Kidney (tissue), 14 donors: ENCODE measurements around the gene DLG2. TPM values are rescaled to one million over a fixed set of nuclear protein-coding genes. Genes with fewer than 3 reads are reported as not detected.

Experiments used
- DNase-seq, 5 donors: peaks; one replicate each; pipeline ENCODE4 v3.0.0-alpha.2; 2013 to 2020
- FAIRE-seq: peaks from 2 replicates; lab custom pipeline; 2012; peaks lifted over from hg19 to GRCh38; lab: Jason Lieb, UNC
- H3K27ac ChIP-seq, 2 donors: one replicate each; pipeline ENCODE4 v1.7.0; 2013; ENCODE audit warnings: low read depth in 2 of 2, low read length in 2 of 2, inconsistent platforms in 1 of 2
- H3K27me3 ChIP-seq: one replicate; pipeline ENCODE4 v1.7.1; 2013; ENCODE audit warnings: low read length, inconsistent platforms; ENCODE audit not compliant: control insufficient read depth, insufficient read depth
- H3K36me3 ChIP-seq, 3 donors: one replicate each; pipeline versions ENCODE4 v1.7.0 to v1.7.1; 2013; ENCODE audit warnings: low read length in 3 of 3, control low read depth in 1 of 3, inconsistent platforms in 1 of 3; ENCODE audit not compliant: insufficient read depth in 3 of 3, control insufficient read depth in 2 of 3
- H3K4me1 ChIP-seq, 3 donors: one replicate each; pipeline versions ENCODE4 v1.7.0 to v1.7.1; 2013; ENCODE audit warnings: low read length in 3 of 3, inconsistent platforms in 1 of 3, low read depth in 1 of 3; ENCODE audit not compliant: control insufficient read depth in 2 of 3, insufficient read depth in 2 of 3
- H3K4me3 ChIP-seq, 3 donors: one replicate each; pipeline versions ENCODE4 v1.7.0 to v1.8.1; 2013; ENCODE audit warnings: low read length in 3 of 3, control low read depth in 1 of 3, inconsistent platforms in 1 of 3
- H3K9ac ChIP-seq, 3 donors: one replicate each; pipeline versions ENCODE4 v1.7.0 to v1.7.1; 2013; ENCODE audit warnings: low read length in 3 of 3, control low read depth in 1 of 3, inconsistent platforms in 1 of 3
- H3K9me3 ChIP-seq, 3 donors: one replicate each; pipeline versions ENCODE4 v1.7.0 to v1.7.1; 2013; ENCODE audit warnings: low read length in 3 of 3, control low read depth in 1 of 3, inconsistent platforms in 1 of 3; ENCODE audit not compliant: control insufficient read depth in 2 of 3, insufficient read depth in 1 of 3
- CTCF ChIP-seq: IDR thresholded peaks from 3 replicates; pipeline ENCODE4 v1.5.1; 2012; ENCODE audit warnings: mild to moderate bottlenecking, moderate library complexity, borderline replicate concordance; ENCODE audit not compliant: insufficient read depth; ENCODE audit errors: extremely low read depth
- intact Hi-C: fragments of 100-400 bp; cut with DNase I; formaldehyde crosslinking; loops from one replicate; pipeline ENCODE4 v1.11.1; 2022
- polyA plus RNA-seq: library from polyadenylated mRNA; stranded (reverse); fragments of 350-450 nt; fragmentation: Illumina TruSeq; extraction: RNeasy Lipid Tissue Mini Kit (QIAGEN cat#74804); gene quantifications from one replicate; pipeline ENCODE4 v1.2.3, GENCODE V29; 2014; ENCODE audit warnings: low read depth, low replicate concordance; ENCODE audit not compliant: insufficient read depth
- total RNA-seq: library from RNA; stranded (reverse); fragmentation: NEBNext Ultra II Directional; extraction: Animal tissue kit (Norgen Biotek cat#: 25700); gene quantifications from one replicate; pipeline ENCODE4 v1.2.1, GENCODE V29; 2021
- donor health status: control.
- donor health status: control.
- donor health status: control.
- donor health status: control.
- donor health status: control.
- donor health status: DM: yes; HTN: yes; CAD: no.
- donor health status: Normal renal cell carcinoma (clear cell type).

The DLG2 gene
- total and polyA plus RNA-seq, 2 donors from 2014 or later, result 2.9 to 7.2 TPM

GRCh38 chr11:85044911-85045310, 582.2 kb downstream of the DLG2 start:
- intact Hi-C loops, result no loop called here
- H3K4me3 ChIP-seq, result no peak overlapping the region
- no peaks in the 10 kb centered on the region for H3K9me3 ChIP-seq
- H3K36me3 ChIP-seq, result no peaks in the 10 kb centered on the region
- FAIRE-seq (no peak), DNase-seq (no peak)
- TF ChIP-seq CTCF, result no peak
- no peaks in the 10 kb centered on the region for H3K4me1 ChIP-seq
- H3K27me3 ChIP-seq, result no peaks in the 10 kb centered on the region
- H3K27ac ChIP-seq, result no peak overlapping the region
- H3K9ac ChIP-seq, result no peak overlapping the region

DNA sequence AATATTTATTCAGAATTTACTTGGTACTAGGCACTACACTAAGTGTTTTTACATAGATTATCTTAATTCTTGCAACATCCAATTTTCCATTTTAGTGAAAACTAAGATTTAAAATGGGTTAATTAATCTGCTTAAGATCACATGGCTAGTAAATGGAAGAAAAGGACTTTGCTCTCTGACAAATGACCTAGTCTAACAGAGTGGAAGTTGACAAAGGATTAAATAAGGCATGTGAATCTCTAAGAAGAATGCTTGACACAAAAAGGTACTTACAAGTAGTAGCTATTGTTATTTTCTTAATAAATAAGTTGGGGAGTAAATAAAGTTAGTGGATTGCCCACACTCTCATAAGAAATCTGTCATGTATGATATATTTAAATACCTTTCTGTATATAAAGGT, 584.8 kb downstream of the DLG2 start:
- no peak for TF ChIP-seq CTCF
- no peaks in the 10 kb centered on the region for H3K36me3 ChIP-seq

DNA sequence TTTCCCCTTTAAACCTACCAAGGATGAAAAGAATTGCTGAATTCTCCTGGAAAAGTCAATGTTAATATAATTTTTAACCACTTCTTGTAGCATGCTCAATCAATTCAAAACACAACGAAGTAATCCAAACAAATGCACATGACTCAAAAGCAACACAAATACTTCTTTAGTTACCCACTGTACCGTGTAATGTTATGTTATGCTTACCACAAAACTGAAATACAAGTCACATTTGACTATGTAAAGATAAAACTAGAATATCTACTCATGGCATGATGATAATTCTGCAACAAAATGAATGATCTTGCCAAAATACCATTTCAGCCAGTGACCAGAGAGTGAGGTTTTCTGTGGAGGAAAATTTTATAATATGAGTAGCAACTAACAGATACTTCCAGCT, 587.0 kb downstream of the DLG2 start:
- H3K9me3 ChIP-seq, result no peaks in the 10 kb centered on the region
- H3K4me3 ChIP-seq, result no peak overlapping the region
- no peaks in the 10 kb centered on the region for H3K4me1 ChIP-seq
- no peaks in the 10 kb centered on the region for H3K27me3 ChIP-seq
- no peak overlapping the region for H3K27ac ChIP-seq
- no peak for TF ChIP-seq CTCF
- no peaks in the 10 kb centered on the region for H3K36me3 ChIP-seq
- no peak overlapping the region for H3K9ac ChIP-seq
- intact Hi-C loops, result no loop called here
- FAIRE-seq, result no peak
- no peak for DNase-seq

More for the DNA sequence above, 584.8 kb downstream of the DLG2 start:
- DNase-seq (no peak), FAIRE-seq (no peak)
- Histone ChIP-seq H3K4me3 (no peak overlapping the region), H3K4me1 (no peaks in the 10 kb centered on the region), H3K27ac (no peak overlapping the region), H3K27me3 (no peaks in the 10 kb centered on the region), H3K9me3 (no peaks in the 10 kb centered on the region), H3K9ac (no peak overlapping the region)
- intact Hi-C loops, result no loop called here

- TF ChIP-seq CTCF, result no peak
- Histone ChIP-seq H3K9me3 (no peaks in the 10 kb centered on the region), H3K9ac (no peak overlapping the region), H3K27me3 (no peaks in the 10 kb centered on the region), H3K36me3 (no peaks in the 10 kb centered on the region), H3K4me1 (no peaks in the 10 kb centered on the region), H3K4me3 (no peak overlapping the region), H3K27ac (no peak overlapping the region)
- intact Hi-C loops, result no loop called here
- DNase-seq (peak in 2 of 5 donors; percentile 8 to 24), FAIRE-seq (no peak)
Measured at GRCh38 chr11:85029964-85030363, 597.2 kb downstream of the DLG2 start.
